ENCODE measurements around the gene ABHD17B.

Gene ABHD17B

DNA sequence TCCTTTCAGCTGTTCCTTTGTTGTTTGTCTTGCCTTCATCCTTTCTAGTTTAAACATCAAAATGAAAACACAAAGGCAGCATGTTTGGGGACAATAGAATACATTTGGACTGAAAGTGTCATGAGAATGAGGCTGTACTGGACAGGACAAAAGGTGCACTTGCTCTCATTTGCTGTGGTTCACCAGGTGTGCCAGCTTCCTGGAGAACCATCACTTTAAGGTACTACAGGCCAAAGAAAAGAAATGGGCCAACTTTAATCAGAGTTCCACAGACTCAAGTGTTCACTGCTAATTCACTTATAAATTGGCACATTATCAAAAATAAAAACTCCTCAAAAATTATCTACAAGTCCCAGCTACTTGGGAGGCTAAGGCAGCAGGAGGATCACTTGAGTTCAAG, 53.8 kb downstream of the ABHD17B start:
- no peak for DNase-seq (ENCODE audit: low read depth, low spot score)
- in situ Hi-C loops (cut with HindIII; ENCODE audit: low sequenced_read_pairs) = no loop called here
- H3K4me3 ChIP-seq (ENCODE audit: low read depth, low read length) = no peak overlapping the region
- no peak for TF ChIP-seq CTCF (IDR thresholded peaks at IDR 0.05; ENCODE audit: low read depth, low read length)

DNA sequence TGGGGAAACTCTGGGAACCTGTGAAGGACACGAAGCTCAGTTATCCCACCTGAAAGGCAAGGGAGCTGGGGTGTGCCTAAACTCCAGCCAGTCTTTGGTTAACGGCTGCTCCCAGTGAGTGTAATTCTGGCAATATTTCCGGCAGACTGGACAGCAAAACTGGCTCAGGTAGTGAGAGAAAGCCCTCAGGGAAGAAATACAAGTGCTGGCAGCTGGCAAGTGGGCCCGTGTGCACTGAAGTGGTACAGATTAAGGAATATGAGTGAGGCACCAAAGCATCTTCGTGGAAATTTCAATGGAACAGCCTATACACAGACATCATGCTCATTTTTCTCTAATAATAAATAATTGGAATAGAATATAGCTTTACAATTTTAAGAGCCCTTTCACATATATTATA, 56.2 kb downstream of the ABHD17B start:
- no peak overlapping the region for H3K4me3 ChIP-seq (ENCODE audit: low read depth, low read length)
- no peak for TF ChIP-seq CTCF (IDR thresholded peaks at IDR 0.05; ENCODE audit: low read depth, low read length)
- in situ Hi-C loops (cut with HindIII; ENCODE audit: low sequenced_read_pairs) = no loop called here
- DNase-seq (ENCODE audit: low read depth, low spot score) = no peak

GRCh38 chr9:71853084-71853483, 57.9 kb downstream of the ABHD17B start:
- H3K4me3 ChIP-seq (ENCODE audit: low read depth, low read length) = no peak overlapping the region
- no peak for TF ChIP-seq CTCF (IDR thresholded peaks at IDR 0.05; ENCODE audit: low read depth, low read length)
- in situ Hi-C loops (cut with HindIII; ENCODE audit: low sequenced_read_pairs) = no loop called here
- DNase-seq (ENCODE audit: low read depth, low spot score) = no peak

GRCh38 chr9:71850996-71851395, 60.0 kb downstream of the ABHD17B start:
- in situ Hi-C loops (cut with HindIII; ENCODE audit: low sequenced_read_pairs) = no loop called here
- DNase-seq (ENCODE audit: low read depth, low spot score) = no peak
- no peak for TF ChIP-seq CTCF (IDR thresholded peaks at IDR 0.05; ENCODE audit: low read depth, low read length)
- H3K4me3 ChIP-seq (ENCODE audit: low read depth, low read length) = no peak overlapping the region

- in situ Hi-C loops (cut with HindIII; ENCODE audit: low sequenced_read_pairs) = no loop called here
- no peak overlapping the region for H3K4me3 ChIP-seq (ENCODE audit: low read depth, low read length)
- DNase-seq (ENCODE audit: low read depth, low spot score) = no peak
- no peak for TF ChIP-seq CTCF (IDR thresholded peaks at IDR 0.05; ENCODE audit: low read depth, low read length)
These were observed 63.1 kb downstream of the ABHD17B start for GRCh38 chr9:71847892-71848291.

- in situ Hi-C loops (cut with HindIII; ENCODE audit: low sequenced_read_pairs) = no loop called here
- no peak for TF ChIP-seq CTCF (IDR thresholded peaks at IDR 0.05; ENCODE audit: low read depth, low read length)
- H3K4me3 ChIP-seq (ENCODE audit: low read depth, low read length) = no peak overlapping the region
- no peak for DNase-seq (ENCODE audit: low read depth, low spot score)
These were observed 66.2 kb downstream of the ABHD17B start for GRCh38 chr9:71844808-71845207.

- H3K4me3 ChIP-seq (ENCODE audit: low read depth, low read length) = no peak overlapping the region
- in situ Hi-C loops (cut with HindIII; ENCODE audit: low sequenced_read_pairs) = no loop called here
- TF ChIP-seq CTCF (IDR thresholded peaks at IDR 0.05; ENCODE audit: low read depth, low read length) = no peak
- no peak for DNase-seq (ENCODE audit: low read depth, low spot score)
These were observed 71.3 kb downstream of the ABHD17B start for GRCh38 chr9:71839668-71840067.
